Measurements from ENCODE around the gene ARHGDIB.

DNA sequence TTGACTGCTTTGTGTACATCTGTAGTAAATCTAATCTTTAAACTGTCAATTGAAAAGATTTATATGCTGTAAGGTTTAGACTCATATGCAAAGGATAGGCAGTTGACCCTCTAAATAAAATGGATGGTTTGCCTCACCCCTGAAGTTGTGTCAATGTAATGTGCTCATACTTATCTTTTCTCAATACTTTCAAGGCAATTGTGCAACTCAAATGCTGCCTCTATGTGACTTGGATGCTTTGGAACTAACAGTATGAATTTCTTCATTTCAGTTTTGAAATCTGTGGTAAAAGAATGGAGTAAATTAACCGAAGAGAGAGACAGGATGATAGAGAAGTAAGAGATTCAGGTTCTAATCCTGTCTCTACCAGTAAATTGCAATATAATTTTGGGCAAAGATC lies 21.2 kb upstream of the ARHGDIB start:
- TF ChIP-seq, protein P1, sequence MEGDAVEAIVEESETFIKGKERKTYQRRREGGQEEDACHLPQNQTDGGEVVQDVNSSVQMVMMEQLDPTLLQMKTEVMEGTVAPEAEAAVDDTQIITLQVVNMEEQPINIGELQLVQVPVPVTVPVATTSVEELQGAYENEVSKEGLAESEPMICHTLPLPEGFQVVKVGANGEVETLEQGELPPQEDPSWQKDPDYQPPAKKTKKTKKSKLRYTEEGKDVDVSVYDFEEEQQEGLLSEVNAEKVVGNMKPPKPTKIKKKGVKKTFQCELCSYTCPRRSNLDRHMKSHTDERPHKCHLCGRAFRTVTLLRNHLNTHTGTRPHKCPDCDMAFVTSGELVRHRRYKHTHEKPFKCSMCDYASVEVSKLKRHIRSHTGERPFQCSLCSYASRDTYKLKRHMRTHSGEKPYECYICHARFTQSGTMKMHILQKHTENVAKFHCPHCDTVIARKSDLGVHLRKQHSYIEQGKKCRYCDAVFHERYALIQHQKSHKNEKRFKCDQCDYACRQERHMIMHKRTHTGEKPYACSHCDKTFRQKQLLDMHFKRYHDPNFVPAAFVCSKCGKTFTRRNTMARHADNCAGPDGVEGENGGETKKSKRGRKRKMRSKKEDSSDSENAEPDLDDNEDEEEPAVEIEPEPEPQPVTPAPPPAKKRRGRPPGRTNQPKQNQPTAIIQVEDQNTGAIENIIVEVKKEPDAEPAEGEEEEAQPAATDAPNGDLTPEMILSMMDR (IDR thresholded peaks at IDR 0.05; ENCODE audit: insufficient read depth, low read length), result no peak
- TF ChIP-seq POLR2AphosphoS5 (IDR thresholded peaks at IDR 0.05; ENCODE audit: low read depth), result no peak; the same call in 1 of the 2 replicates
